ENCODE data around the gene KIF18A.
"Not testable (repeated sequence)": the region's sequence is repeated elsewhere in the genome, so short reads cannot be mapped to it uniquely, and the experiment has no call there.

The KIF18A gene

DNA sequence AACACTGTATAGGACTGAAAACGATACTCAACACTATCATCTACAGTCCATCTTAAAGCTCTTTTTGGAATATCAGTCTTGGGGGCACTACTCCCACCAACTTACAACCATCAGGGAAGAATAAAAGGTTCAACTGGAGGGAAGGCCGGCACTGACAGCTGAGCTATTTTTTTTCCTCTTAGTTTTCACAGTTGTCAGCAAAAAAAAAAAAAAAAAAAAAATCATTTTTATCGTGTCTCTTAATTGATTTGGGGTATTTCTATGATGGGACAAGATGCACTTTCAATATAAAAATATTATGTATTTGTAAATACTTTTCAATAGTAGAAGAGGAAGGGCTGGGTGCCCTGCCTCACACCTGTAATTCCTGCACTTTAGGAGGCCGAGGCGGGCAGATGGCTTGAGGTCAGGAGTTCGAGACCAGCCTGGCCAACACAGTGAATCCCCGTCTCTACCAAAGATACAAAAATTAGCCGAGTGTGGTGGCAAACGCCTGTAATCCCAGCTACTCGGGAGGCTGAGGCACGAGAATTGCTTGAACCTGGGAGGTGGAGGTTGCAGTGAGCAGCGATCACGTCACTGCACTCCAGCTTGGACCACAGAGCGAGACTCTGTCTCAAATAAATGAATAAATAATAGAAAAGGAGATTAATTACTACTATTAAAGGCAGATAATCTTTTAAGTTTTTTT lies 1.5 kb downstream of the KIF18A start:
- no peak for DNase-seq

DNA sequence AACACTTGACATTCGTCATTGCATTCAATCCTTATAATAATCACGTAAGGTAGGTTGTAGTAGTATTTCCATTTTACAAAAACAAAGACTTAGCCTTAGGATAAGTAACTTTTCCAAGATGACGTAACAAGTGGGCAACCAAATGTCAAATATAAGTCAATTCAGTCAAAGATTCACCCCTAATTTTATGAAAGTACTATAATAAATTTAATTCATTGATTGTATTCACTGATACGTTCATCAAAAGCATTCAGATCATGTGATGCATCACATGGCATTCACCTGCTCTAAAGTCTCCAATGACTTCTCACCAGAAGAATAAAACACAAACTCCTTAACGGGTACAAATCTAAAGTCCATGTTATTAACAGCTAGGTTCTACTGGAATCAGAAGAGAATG lies 2.1 kb downstream of the KIF18A start:
- no peak for DNase-seq

DNA sequence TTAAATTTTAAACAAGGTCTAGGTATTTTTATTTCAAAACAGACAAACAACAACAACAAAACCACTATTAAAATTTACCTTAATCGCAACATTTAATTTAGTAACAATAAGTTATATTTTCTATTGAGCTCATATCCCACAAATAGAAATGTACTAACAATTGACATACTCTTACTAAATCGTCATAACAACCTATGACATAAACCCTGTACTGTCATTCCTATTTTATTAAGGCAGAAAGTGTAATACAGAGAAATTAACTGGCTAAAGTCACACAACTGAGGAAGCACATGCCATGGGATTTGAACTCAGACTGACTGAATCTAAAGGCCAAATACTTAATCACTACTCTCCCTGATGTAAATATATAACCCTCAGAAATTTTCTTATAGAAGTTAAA lies 3.0 kb downstream of the KIF18A start:
- no peak for DNase-seq

DNA sequence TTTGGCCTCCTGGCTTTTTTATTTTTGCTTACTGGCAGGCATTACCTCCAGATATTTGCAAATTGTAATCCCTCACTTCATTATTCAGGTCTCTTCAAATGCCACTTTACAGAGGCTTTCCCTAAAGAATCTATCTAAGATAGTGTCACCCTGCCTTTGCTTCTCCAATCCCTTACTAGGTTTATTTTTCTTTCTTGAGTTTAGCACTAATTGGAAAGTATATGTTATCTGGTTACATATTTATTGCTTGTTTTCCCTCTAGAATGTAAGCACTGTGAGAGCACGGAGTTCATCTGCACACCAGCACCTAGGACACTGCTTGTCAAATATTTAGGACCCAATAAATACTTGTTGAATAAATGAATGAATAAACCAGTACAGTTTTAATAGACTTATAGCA lies 3.5 kb downstream of the KIF18A start:
- no peak for DNase-seq

DNA sequence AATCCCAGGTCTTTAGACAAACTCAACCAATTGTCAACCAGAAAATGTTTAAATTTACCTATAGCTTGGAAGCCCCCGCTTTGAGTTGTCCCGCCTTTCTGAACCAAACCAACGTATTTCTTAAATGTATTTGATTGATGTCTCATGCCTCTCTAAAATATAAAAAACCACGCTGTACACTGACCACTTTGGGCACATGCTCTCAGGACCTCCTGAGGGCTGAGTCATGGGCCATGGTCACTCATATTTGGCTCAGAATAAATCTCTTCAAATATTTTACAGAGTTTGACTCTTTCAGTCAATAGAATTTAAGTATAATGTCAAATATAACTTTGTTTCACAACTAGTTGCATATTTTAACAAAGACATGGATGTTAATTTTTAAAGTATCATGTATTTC lies 5.7 kb downstream of the KIF18A start:
- not testable (repeated sequence) for DNase-seq

DNA sequence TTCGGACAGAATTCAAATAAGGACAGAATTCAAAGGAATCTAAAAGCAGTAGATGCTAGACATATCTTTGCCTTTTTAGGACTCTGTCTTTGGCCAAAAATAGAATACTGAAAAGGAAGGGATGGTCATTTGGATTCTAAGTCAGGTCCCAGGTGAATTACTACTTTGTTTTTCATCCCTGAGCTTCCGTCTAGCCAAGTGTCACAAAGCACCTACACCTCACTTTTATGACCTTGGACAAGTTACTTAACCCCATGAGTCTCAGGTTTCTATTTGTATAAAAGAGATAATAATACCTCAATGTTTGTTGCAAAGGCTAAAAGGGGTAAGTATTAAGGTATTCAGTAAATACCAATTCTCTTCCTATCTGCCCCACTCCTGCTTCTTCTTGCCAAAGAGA lies 7.3 kb downstream of the KIF18A start:
- no peak for DNase-seq

DNA sequence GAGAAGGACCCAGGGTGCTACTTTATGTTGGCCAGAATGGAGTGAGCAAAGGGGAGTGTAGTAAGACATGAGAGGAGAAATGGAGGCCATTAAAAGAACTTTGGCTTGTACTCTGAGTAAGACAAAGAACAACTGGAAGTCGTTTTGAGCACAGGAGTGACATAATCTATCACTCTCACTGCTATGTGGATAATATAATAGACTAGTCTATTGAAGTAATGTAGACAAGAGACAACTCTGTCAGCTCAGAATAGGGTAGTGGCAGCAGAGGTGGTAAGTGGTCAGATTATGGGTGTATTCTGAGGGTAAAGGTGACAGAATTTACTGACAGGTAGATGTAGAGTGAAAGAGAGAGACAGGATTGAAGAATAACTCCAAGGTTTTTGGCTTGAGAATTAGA lies 8.2 kb downstream of the KIF18A start:
- DNase-seq = no peak

DNA sequence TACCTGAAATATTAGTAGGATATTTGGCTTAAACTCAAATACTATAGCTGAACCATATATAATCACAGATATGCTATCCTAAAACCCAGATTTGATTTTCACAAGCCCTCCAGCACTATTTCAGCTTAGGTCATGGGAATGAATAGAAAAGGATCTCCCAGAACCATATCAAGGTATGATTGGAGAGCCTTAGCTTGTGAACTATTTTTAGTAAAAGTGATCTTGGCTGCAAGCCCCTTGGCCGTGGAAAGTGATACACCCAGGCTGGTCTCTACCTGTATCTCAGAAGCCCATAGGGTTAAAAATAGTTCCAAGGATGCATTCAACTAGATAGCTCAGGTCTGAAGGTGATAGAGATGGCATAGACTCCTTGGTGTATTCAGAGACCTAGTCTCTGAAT lies 9.7 kb downstream of the KIF18A start:
- DNase-seq = no peak

DNA sequence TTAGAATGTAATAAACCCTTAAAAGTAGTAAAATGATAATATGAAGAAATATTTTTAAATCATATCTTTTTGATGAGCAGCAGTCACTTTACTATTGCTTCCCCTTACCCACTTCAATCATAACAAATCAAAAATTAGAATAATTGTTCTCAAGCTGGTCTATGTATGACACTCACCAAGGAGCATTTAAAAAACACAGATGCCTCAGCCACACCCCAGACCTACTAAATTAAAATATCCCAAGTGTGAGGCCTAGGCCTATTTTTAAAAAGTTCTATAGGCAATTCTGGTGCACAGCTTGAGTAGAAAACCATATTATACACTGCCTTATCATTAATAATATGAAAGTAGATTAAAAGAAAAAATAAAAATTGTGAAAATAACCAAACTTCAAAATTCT lies 15.2 kb downstream of the KIF18A start:
- DNase-seq = no peak

DNA sequence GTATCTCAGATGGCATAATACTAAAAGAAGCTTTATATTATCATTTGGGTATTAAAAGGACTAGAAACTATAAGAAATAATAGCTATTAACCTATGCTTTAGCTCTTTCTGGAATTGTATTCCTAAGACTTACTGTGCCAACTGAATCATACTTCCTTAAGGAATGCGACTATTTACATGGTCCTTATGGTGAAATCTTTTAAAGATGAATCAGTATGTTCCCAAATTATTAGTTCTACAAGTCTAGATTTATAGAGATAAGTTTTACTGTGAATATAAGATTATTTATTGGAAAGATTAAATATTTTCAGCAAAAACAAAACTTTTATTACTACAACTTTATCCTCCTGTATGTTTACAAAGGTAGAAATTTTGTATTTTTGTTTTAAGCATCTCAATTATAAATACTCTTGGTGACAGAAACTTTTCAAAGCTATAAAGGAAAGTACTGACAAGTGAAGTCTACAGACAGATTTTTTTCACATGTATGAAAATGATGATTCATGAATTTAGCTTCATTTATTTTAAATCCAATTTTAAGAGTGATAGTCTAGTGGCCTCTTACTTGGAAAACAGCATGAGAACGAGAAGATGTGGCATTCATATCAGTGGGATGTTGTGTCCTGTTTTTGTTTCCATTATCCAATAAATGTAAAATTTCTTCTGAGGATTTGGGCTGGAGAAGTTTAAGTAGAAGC lies 17.8 kb downstream of the KIF18A start:
- no peak for DNase-seq

DNA sequence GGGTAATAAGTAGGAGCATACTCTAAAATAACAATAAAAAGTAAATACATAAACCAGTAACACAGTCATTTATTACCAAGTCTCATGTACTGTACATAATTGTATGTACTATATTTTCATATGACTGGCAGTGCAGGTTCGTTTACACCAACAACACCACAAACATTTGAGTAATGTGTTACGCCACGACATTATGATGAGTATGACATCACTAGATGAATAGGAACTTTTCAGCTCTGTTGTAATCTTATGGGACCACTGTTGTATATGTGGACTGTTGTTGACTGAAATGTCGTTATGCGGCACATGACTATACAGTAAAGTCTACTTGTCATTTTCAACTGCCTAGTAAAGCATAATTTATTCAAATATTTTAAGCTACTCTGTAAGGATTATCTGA lies 18.6 kb downstream of the KIF18A start:
- DNase-seq = no peak

DNA sequence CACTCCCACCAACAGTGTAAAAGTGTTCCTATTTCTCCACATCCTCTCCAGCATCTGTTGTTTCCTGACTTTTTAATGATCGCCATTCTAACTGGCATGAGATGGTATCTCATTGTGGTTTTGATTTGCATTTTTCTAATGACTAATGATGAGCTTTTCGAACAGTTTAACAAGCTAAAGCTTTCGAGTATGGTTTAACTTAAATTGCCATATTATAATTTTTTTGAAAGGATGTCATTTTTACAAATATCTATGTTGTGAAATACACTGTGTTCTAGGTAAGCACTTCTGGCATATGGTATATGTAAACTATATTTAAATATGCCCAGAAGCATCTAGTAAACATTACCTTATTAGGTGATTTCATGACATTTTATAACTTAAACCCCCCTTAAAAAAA lies 20.3 kb downstream of the KIF18A start:
- DNase-seq = not testable (repeated sequence)

DNA sequence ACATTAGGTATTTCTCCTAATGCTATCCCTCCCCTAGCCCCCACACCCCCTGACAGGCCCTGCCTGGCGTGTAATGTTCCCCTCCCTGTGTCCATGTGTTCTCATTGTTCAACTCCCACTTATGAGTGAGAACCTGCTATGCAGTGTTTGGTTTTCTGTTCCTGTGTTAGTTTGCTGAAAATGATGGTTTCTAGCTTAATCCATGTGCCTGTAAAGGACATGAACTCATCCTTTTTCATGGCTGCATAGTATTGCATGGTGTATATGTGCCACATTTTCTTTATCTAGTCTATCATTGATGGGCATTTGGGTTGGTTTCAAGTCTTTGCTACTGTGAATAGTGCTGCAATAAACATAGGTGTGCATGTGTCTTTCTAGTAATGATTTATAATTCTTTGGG lies 20.8 kb downstream of the KIF18A start:
- DNase-seq = not testable (repeated sequence)

DNA sequence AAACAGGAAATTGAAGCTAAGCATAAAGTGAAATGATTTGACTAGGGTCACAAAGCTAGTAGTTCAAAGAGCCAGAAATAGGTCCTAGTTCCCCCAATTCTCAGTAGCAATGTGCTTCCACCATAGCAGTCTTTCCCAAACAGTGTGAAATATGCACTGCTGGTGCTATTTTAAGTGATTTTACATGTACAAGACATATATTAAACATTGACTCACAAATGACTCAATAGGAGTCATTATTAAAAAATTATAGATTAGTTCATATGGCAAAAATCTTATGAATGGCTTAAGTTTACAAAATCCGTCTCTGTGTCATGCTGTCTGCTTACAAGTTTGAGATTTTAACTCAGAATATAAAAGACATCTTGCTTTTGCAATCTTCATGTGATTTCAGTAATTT lies 21.4 kb downstream of the KIF18A start:
- DNase-seq = no peak

DNA sequence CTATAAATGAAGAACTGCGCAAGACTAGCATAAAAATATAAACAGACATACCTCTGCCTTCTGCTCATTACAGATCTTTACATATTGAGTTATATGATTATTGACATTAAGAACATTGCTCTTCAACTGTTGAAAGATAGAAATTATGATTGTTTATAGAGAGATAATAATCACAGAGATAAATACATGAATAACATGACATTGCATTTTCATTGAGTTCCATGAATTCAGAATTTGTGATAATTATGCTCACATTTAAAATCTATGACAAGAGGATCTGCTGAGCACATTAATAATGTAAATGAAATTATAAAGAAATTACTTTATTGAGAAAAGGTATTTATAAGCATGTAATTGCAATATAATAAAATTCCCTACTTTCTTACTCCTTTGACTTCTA lies 24.8 kb downstream of the KIF18A start:
- no peak for DNase-seq

DNA sequence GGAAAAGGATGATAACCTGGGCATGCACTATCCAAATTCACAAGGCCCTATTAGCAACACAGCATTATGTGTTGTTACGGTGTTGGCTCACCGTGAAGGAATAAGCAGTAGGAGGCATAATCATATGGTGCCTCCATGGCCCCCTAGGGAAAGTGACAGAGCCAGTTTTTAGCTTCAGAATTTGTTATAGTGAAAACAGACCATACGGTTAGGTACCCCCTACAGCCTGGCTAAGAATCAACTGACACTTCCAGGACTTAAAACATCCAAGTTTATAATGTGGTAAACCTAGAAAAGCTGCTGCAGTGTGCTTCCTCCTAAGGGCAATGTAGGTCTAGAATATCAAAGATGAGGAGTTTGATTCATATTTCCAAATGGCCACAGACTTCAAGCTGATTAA lies 30.4 kb downstream of the KIF18A start:
- no peak for DNase-seq

DNA sequence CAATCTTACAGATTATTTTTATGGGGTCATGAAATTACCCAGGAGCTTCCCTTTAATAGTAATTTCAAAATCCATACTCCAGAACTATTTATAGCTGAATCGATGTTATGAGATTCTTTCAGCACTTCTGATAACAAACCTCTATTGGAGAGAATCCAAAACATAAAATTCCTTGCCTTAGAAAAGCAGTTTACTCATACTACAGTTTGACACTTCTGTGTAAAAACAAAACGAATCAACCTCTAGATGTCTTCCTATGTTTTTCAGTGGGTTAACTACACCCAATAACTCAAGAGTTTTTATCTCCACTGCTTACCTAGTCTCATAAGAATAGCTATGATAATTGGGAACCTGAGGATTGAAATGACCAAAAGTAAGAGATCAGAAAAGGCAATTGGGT lies 35.6 kb downstream of the KIF18A start:
- no peak for DNase-seq

DNA sequence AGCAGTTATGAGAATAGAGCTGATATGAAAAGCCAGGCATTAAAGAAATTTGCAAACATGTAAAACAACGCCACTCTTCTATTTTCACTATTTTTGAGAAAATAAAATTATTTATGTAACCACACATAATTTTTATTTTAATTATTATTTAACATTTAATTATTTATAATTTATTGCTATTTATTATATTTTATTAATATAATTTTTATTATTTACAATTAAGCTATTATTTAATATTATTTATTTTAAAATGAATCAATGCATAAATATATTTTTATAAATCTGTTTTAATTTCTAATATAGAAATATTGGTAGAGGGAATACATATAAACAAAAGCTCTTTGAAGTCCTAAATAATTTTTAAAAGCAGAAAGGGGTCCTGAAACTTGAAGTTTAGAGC lies 36.7 kb downstream of the KIF18A start:
- DNase-seq = no peak

DNA sequence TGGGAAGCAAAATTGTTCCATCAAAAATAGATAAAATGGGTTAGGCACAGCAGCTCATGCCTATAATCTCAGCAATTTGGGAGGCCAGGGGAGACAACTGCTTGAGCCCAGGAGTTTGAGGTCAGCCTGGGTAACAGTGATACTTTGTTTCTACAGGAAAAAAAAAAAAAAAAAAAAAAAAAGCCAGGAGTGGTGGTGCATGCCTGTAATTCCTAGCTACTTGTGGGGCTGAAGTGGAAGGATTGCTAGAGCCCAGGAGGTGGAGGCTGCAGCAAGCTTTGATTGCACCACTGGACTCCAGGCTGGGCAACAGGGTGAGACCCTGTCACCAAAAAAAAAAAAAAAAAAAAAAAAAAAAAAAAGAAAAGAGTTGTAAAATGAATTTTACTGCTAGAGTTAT lies 49.6 kb downstream of the KIF18A start:
- no peak for DNase-seq

DNA sequence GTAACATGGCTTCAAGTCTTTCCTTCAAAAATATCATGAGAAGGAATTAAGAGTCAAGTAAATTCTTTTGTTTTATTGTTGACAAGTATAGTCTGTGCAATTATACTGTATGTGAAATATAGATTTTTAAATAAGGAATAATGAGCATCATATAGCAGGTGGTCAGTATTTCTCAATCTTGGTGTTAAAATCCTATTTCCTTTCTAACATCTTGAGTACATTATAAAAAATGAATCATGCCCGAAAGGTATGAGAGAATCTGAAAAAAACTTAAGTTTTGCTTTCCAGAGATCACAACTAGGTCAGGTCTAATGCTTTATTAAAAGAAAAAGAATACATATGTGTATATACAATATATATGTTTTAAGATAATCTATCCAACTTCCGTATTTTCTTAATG lies 53.1 kb downstream of the KIF18A start:
- DNase-seq = no peak

DNA sequence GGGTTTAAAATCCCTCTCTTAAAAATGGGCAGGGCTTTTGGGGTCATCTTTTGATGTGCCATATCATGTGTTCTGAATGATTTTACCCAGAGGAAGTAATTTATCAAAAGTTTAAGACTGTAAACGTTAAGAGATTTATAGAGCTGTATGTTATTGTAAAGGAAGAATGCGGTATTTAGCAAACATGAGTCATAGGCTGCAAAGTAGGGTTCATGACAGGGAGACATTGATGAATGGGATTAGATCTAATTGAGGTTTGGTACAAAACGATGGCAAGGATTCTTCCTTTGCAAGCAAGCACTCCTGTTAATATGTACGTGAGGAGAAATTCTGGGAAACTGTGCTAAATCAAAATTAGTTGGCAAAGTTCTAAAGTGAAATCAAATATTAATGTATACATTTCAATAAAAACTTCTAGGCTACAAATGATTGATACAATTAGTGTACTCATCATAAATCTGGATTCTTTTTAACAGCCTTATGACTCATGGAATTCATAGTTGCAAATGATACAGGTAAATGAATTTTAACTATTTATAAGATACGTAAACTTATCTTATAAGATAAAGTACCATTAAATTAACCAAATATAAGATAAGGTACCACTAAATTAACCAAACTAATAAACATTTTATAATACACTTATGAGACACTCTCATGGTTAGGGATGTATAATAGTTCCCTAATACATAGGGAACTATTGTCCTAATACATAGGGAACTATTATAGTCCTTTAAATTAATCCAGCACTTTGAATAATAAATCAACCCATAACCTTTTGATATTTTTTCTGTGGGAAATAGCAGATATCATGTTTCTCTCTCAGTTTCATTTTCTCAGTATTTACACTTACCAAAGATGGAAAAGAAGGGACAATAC lies 58.4 kb downstream of the KIF18A start:
- no peak for DNase-seq

DNA sequence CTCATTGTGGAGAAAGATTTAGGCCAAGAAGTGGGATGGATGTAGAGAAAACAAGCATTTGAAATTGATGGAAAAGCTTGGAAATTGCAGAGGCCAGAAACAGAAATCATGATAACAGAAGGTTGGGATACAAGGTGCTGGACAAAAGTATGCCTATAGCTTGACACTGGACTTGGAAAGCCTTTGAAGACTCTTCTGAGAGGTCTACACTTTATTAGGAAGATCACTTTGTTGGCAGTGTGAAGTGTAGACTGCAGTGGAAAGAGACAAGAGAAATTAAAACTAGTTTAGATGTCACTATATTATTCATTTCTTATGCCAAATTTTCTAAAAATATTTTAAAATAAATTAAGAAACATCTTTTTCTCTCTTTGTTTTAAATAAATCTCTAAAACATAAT lies 59.1 kb downstream of the KIF18A start:
- DNase-seq = no peak

DNA sequence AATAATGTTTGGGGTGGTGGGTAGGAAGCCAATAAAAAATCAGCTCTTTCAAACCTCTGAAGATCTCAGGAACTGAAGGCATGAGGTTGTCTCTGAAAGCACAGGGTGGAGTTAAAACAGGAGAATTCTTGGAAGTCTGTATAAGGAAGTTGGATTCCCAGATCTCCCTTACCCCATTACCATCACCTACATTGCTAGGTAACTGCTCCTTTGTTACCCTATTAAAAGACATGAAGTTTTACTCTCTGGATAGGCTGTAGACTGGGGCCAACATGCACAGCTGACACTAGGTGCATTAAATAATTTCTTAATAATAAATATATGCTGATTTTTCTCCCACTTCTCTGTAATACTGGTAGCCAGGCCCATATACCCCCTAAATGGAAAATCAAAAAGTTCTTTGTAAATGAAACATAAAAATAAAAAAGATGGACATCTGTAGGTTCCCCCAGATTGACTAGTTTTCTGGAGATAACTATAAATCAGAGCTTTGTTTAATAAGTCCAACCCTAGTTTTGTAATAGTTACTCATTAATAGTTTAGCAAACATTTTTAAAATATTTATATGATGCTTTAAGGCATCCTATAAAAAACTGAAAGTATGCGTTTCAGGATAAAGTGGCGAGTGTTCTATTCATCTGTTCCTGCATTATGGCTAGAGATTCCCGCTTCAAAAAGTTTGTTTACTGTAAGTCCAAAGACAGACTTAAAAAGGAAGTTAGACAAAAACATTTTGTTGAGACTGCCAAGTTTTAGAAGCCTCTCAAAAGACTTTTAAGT lies 63.8 kb downstream of the KIF18A start:
- no peak for DNase-seq
